ENCODE results near the gene TSG101. TPM values are rescaled to one million over a fixed set of nuclear protein-coding genes. Genes with fewer than 3 reads are reported as not detected.

Gene TSG101
- total and polyA plus RNA-seq, 10 of the 15 experiments (the other 5 are each of a cell fraction or from before 2014, with no cell fraction given), result 22.3 to 147 (median 84.9) TPM

DNA sequence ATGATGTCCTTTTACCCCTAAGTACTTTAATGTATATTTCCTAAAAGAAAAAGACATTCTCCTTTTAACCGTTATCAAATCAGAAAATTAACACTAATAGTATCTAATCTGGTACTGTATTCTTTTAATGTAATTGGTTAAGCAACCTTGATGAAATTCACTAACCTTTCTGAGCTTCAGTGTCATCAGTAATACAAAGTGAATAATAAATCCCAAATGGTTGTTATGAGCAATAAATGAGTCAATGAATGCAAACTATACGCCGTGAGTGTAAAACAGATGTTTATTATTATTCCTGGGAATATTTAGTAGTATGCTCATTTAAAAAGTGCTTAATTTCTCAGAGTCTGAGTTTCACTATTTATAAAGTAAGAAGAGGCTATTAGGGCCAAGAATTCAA lies 40.3 kb upstream of the TSG101 start:
- Histone ChIP-seq H3K9ac (ENCODE audit: control insufficient read depth, insufficient read depth, low read length) (no peak overlapping the region), H3K79me2 (ENCODE audit: control insufficient read depth, insufficient read depth, low read length) (no peaks in the 10 kb centered on the region), H3K27me3 (replicated peaks in 1 of 2; ENCODE audit: control insufficient read depth in 2 of 2, insufficient read depth in 2 of 2, low read length in 1 of 2) (no peaks in the 10 kb centered on the region), H3K27ac (ENCODE audit: control insufficient read depth, insufficient read depth) (no peak overlapping the region), H3K9me3 (replicated peaks; ENCODE audit: control insufficient read depth, insufficient read depth, low read length) (no peaks in the 10 kb centered on the region), H3K36me3 (ENCODE audit: control insufficient read depth in 2 of 2, insufficient read depth in 2 of 2, low read length in 1 of 2) (peaks cover 0 to 4% of the 10 kb centered on the region in 2 experiments; a peak in 1 of 4 replicates), H4K20me1 (ENCODE audit: control insufficient read depth, insufficient read depth) (no peaks in the 10 kb centered on the region), H2AFZ (ENCODE audit: control insufficient read depth, low read depth, low read length) (no peak overlapping the region), H3K4me1 (ENCODE audit: control insufficient read depth, insufficient read depth, low read length) (no peaks in the 10 kb centered on the region), H3K4me2 (ENCODE audit: control insufficient read depth, insufficient read depth) (no peak overlapping the region), H3K4me3 (no peak overlapping the region)
- no TSS peak for BruUV-seq (replicated peaks)
- FAIRE-seq (no peak), DNase-seq (ENCODE audit: low read depth, low spot score) (no peak), ATAC-seq (no peak)
- ChIA-PET SMC1A (ENCODE audit: uncharacterized antibody, unreplicated experiment) (interaction anchor here (0.9 to 1.4 kb wide), 2 partner anchors 26 to 107 kb away, joined by 3 read pairs; no protein-coding TSS in a partner anchor), CTCF (interaction anchor here (1.0 kb wide), 1 partner anchor 172 kb away, joined by 3 read pairs; no protein-coding TSS in a partner anchor), POLR2A (no interaction called here), RAD21 (ENCODE audit: unreplicated experiment) (interaction anchor here (1.1 to 1.3 kb wide), 2 partner anchors 21 to 201 kb away, joined by 3 read pairs; partner anchors contain the start of gene UEVLD)
- intact Hi-C loops (cut with micrococcal nuclease; ENCODE audit: unreplicated experiment) (no loop called here), in situ Hi-C loops (cut with MboI) (no loop called here)
- WGBS (ENCODE audit: insufficient coverage, insufficient replicate concordance, low lambda C conversion rate, missing lambda C conversion rate), result 98% methylated on average over 3 of the region's 3 CpGs
- TF ChIP-seq HDAC2 (IDR thresholded peaks at IDR 0.05) (no peak), SMAD1 (IDR thresholded peaks at IDR 0.05; ENCODE audit: low read depth, partially characterized antibody) (no peak)

DNA sequence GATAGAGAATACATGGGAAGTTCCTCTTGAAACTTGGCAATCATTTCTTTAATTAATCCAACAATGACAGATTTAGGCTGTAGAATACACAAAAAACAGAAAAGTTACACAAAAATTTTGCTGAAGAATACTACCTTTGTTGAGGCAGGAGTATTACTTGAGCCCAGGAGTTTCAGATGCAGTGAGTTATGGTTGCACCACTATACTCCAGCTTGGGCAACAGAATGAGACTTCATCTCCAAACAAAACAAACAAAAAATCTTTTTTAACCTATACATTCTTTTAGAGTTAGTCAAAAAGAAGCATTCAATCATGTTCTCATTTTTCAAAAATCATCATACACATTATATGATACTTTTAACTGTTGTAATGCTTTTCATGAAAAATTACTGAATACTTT lies 39.7 kb upstream of the TSG101 start:
- H3K9me3 ChIP-seq (replicated peaks; ENCODE audit: control insufficient read depth, insufficient read depth, low read length), result no peaks in the 10 kb centered on the region
- ATAC-seq, result no peak
- ChIA-PET RAD21 (ENCODE audit: unreplicated experiment) (interaction anchor here (1.3 kb wide), 1 partner anchor 202 kb away, joined by 3 read pairs; no protein-coding TSS in a partner anchor), CTCF (interaction anchor here (1.5 kb wide), 1 partner anchor 85 kb away, joined by 4 read pairs; no protein-coding TSS in a partner anchor), SMC1A (ENCODE audit: uncharacterized antibody, unreplicated experiment) (no interaction called here), POLR2A (no interaction called here)
- no peak overlapping the region for H3K9ac ChIP-seq (ENCODE audit: control insufficient read depth, insufficient read depth, low read length)
- no peak for DNase-seq (ENCODE audit: low read depth, low spot score)
- no peaks in the 10 kb centered on the region for H3K4me1 ChIP-seq (ENCODE audit: control insufficient read depth, insufficient read depth, low read length)
- H3K4me3 ChIP-seq, result no peak overlapping the region
- peaks cover 0 to 4% of the 10 kb centered on the region in 2 experiments; a peak in 1 of 4 replicates for H3K36me3 ChIP-seq (ENCODE audit: control insufficient read depth in 2 of 2, insufficient read depth in 2 of 2, low read length in 1 of 2)
- no peaks in the 10 kb centered on the region for H3K27me3 ChIP-seq (replicated peaks in 1 of 2; ENCODE audit: control insufficient read depth in 2 of 2, insufficient read depth in 2 of 2, low read length in 1 of 2)
- no TSS peak for BruUV-seq (replicated peaks)
- in situ Hi-C loops (cut with MboI) (no loop called here), intact Hi-C loops (cut with micrococcal nuclease; ENCODE audit: unreplicated experiment) (no loop called here)
- H2AFZ ChIP-seq (ENCODE audit: control insufficient read depth, low read depth, low read length), result no peak overlapping the region
- H3K79me2 ChIP-seq (ENCODE audit: control insufficient read depth, insufficient read depth, low read length), result no peaks in the 10 kb centered on the region
- no peak overlapping the region for H3K4me2 ChIP-seq (ENCODE audit: control insufficient read depth, insufficient read depth)
- H4K20me1 ChIP-seq (ENCODE audit: control insufficient read depth, insufficient read depth), result no peaks in the 10 kb centered on the region
- no peak for FAIRE-seq
- no peak overlapping the region for H3K27ac ChIP-seq (ENCODE audit: control insufficient read depth, insufficient read depth)
- TF ChIP-seq IKZF2 (IDR thresholded peaks at IDR 0.05) (no peak), ZNF274 (IDR thresholded peaks at IDR 0.05; ENCODE audit: insufficient read depth, insufficient read length) (no peak), SREBF2 (IDR thresholded peaks at IDR 0.05; ENCODE audit: low read length) (no peak), FOXM1 (IDR thresholded peaks at IDR 0.05; ENCODE audit: low read depth, low read length) (no peak), TBL1XR1 (IDR thresholded peaks at IDR 0.05; ENCODE audit: low read depth, low read length) (no peak), TARDBP (IDR thresholded peaks at IDR 0.05; ENCODE audit: borderline replicate concordance) (no peak), IRF4 (IDR thresholded peaks at IDR 0.05; ENCODE audit: low read depth, low read length) (no peak), JUND (IDR thresholded peaks at IDR 0.05; ENCODE audit: low read depth, low read length) (no peak), ZNF217 (IDR thresholded peaks at IDR 0.05) (no peak), GATAD2B (conservative IDR thresholded peaks at IDR 0.05; ENCODE audit: low read depth) (no peak), NFYA (IDR thresholded peaks at IDR 0.05; ENCODE audit: borderline replicate concordance, low read depth, low read length) (no peak), POU2F2 (IDR thresholded peaks at IDR 0.05; ENCODE audit: borderline replicate concordance, low read depth, low read length) (no peak), MAX (IDR thresholded peaks at IDR 0.05; ENCODE audit: low read depth, low read length) (no peak), FOXK2 (IDR thresholded peaks at IDR 0.05) (no peak), YY1 (IDR thresholded peaks at IDR 0.05; ENCODE audit: low read depth, low read length) (no peak)
- TF ChIP-seq, protein P1, sequence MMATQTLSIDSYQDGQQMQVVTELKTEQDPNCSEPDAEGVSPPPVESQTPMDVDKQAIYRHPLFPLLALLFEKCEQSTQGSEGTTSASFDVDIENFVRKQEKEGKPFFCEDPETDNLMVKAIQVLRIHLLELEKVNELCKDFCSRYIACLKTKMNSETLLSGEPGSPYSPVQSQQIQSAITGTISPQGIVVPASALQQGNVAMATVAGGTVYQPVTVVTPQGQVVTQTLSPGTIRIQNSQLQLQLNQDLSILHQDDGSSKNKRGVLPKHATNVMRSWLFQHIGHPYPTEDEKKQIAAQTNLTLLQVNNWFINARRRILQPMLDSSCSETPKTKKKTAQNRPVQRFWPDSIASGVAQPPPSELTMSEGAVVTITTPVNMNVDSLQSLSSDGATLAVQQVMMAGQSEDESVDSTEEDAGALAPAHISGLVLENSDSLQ (IDR thresholded peaks at IDR 0.05), result no peak
- TF ChIP-seq, protein P2, sequence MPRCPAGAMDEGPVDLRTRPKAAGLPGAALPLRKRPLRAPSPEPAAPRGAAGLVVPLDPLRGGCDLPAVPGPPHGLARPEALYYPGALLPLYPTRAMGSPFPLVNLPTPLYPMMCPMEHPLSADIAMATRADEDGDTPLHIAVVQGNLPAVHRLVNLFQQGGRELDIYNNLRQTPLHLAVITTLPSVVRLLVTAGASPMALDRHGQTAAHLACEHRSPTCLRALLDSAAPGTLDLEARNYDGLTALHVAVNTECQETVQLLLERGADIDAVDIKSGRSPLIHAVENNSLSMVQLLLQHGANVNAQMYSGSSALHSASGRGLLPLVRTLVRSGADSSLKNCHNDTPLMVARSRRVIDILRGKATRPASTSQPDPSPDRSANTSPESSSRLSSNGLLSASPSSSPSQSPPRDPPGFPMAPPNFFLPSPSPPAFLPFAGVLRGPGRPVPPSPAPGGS (IDR thresholded peaks at IDR 0.05; ENCODE audit: borderline replicate concordance, insufficient read depth, low read depth, low read length, poor library complexity, severe bottlenecking), result no peak

Data from GM12878 (cell line).